Activated CD4-positive, alpha-beta T cell treated with anti-CD3 and anti-CD28 coated beads, Interleukin-10, Interleukin-2, amounts not matched to agents 100 ng/mL and 50 ng/mL, durations not matched to agents 16 hours and 8 hours (primary cell): Measurements from ENCODE around the gene ESPNL.

Experiments used
- DNase-seq: peaks from one replicate; pipeline ENCODE4 v3.0.0-alpha.2; 2020

Gene ESPNL

GRCh38 chr2:238174291-238174690, 74.2 kb downstream of the ESPNL start:
- no peak for DNase-seq

- DNase-seq = no peak
These were observed 74.6 kb downstream of the ESPNL start for GRCh38 chr2:238174701-238175100.

DNA sequence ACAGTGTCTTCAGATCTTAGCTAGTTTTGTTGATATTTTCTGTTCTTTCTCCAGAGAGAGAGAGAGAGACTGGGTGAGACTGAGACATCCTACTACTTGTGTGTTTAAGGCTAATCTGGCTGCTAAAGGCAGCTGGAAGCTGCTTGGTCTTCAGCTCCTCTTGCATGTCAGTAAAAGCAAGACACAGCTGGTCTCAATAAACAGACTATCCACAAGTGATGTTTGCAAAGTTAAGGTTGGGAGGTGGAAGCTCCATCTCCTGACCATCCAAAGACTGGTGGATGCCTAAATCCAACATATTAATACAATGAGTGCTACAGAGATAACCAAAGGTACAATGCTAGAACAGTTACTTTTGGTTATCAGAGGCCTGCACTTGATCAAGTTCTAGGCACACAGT, 76.5 kb downstream of the ESPNL start:
- no peak for DNase-seq

DNA sequence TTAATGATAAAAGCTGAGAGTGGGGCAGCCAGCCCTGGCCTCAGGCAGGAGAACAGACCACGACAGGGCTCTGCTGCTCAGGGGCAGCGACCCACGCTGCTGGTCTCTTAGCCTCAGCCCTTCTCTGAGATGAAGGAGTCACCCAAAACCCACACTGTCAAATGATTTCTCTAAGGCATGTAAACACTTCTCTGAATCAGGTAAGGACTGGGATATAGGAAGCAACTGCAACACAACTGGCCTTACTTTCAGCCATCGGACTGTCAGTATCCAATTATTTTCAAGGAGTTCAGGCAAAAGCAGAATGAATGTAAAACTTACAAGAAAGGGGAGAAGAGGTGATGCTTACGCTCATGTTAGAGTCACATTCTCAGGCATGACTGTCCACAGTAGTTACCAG, 80.4 kb downstream of the ESPNL start:
- no peak for DNase-seq

DNA sequence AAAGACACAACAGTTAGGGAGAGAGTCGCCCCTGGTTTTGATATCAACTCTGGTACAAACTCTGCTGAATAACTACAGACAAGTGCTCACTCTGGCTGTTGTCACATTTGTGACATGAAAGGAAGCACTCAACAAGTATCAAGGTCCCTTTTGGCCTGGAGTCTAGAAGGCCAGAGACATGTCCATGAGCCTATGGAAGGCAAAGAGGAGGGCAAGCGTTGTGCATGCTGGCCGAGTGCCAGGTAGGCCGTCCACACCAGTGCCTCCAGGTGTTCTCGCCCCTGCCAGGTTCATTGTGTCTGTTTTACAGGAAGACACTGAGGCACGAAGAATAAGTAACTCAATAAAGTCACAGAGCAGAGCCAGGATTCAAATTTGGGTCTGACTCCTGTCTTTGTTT, 82.2 kb downstream of the ESPNL start:
- no peak for DNase-seq
